K562 (cell line): Measurements from ENCODE around the gene PTBP3. TPM values are rescaled to one million over a fixed set of nuclear protein-coding genes. Genes with fewer than 3 reads are reported as not detected.

Experiments
- ATAC-seq: fragments of 200-7000 bp; cut with Tn5 transposase; 3 replicates; pipeline ENCODE4 v1.9.1; 2020; ENCODE audit warnings: moderate library complexity
- BruUV-seq: library from RNA; stranded (reverse); fragments of 400-500 nt; replicated peaks from 2 replicates; lab custom pipeline; 2021; lab: Mats Ljungman, UMichigan
- CTCF ChIA-PET: fragments of 300-600 bp; formaldehyde crosslinking; extraction: SDS; loops from one replicate; lab custom pipeline; 2021; ENCODE audit warnings: low intra/inter-chr PET ratio; lab: Yijun Ruan, JAX
- POLR2A ChIA-PET: fragments of 300-600, 350-650 bp; sonication (Branson Sonifier 250); formaldehyde crosslinking; extraction: SDS; loops from one replicate; lab custom pipeline; 2021; ENCODE audit warnings: antibody characterized with exemption, inconsistent platforms; lab: Yijun Ruan, JAX
- DNase-seq, 4 experiments: peaks; one replicate each; pipeline versions ENCODE4 v3.0.0 to v3.0.0-alpha.2; 2011 to 2018; ENCODE audit warnings: low spot score in 3 of 4, mixed read lengths in 3 of 4; ENCODE audit errors: extremely low read depth in 1 of 4
- FAIRE-seq: peaks from 2 replicates; lab custom pipeline; 2011; peaks lifted over from hg19 to GRCh38; lab: Jason Lieb, UNC
- H2AFZ ChIP-seq: 2 replicates; pipeline ENCODE4 v1.6.0; 2011; ENCODE audit warnings: low read depth, low read length, control low read depth, inconsistent platforms
- H3K27ac ChIP-seq: fragments of 200-600 bp; 3 replicates; pipeline ENCODE4 v1.8.0; 2011; ENCODE audit warnings: low read depth, mild to moderate bottlenecking, control low read depth, inconsistent platforms, low read length, moderate library complexity, mixed read lengths; ENCODE audit errors: extremely low read depth
- H3K27me3 ChIP-seq, 2 experiments: fragments of 300-600 bp in 1 of 2; 2 replicates in 1 of 2; 3 replicates in 1 of 2; pipeline versions ENCODE4 v1.6.0 to v1.8.0; 2011; ENCODE audit warnings: inconsistent platforms in 2 of 2, low read length in 2 of 2, mild to moderate bottlenecking in 1 of 2, mixed read lengths in 1 of 2, moderate library complexity in 1 of 2; ENCODE audit not compliant: control insufficient read depth in 2 of 2, insufficient read depth in 2 of 2
- H3K36me3 ChIP-seq: fragments of 300-600 bp; 3 replicates; pipeline ENCODE4 v1.8.0; 2011; ENCODE audit warnings: mild to moderate bottlenecking, low read length, inconsistent platforms; ENCODE audit not compliant: control insufficient read depth, insufficient read depth
- H3K4me1 ChIP-seq, 2 experiments: fragments of 200-600 bp in 1 of 2; replicated peaks in 1 of 2; 2 replicates in 1 of 2; 3 replicates in 1 of 2; pipeline versions ENCODE4 v1.5.1 to v1.8.0; 2011; ENCODE audit warnings: inconsistent platforms in 2 of 2, low read length in 2 of 2, mild to moderate bottlenecking in 1 of 2, mixed read lengths in 1 of 2, moderate library complexity in 1 of 2; ENCODE audit not compliant: control insufficient read depth in 2 of 2, insufficient read depth in 2 of 2
- H3K4me2 ChIP-seq: 2 replicates; pipeline ENCODE4 v1.6.1; 2011; ENCODE audit warnings: low read length, control low read depth, inconsistent platforms, mixed read lengths; ENCODE audit not compliant: insufficient read depth
- H3K4me3 ChIP-seq: fragments of 200-600 bp; sonication (generic), shearing (Covaris generic); 2 replicates; pipeline ENCODE4 v1.5.1; 2016; ENCODE audit warnings: control low read depth, inconsistent platforms
- H3K79me2 ChIP-seq: fragments of 200-600 bp; 3 replicates; pipeline ENCODE4 v1.8.0; 2011; ENCODE audit warnings: low read length, inconsistent platforms; ENCODE audit not compliant: control insufficient read depth, insufficient read depth
- H3K9ac ChIP-seq, 2 experiments: 2 replicates each; pipeline versions ENCODE4 v1.6.0 to v1.6.1; 2011; ENCODE audit warnings: low read depth in 2 of 2, low read length in 2 of 2, control low read depth in 1 of 2, inconsistent platforms in 1 of 2, mild to moderate bottlenecking in 1 of 2, mixed read lengths in 1 of 2; ENCODE audit not compliant: insufficient read depth in 1 of 2
- H3K9me1 ChIP-seq: one replicate; pipeline ENCODE4 v1.6.0; 2011; ENCODE audit warnings: inconsistent platforms, mild to moderate bottlenecking, low read length, moderate library complexity; ENCODE audit not compliant: control insufficient read depth, insufficient read depth
- H3K9me3 ChIP-seq: replicated peaks from 2 replicates; pipeline ENCODE4 v1.5.1; 2011; ENCODE audit warnings: low read depth, low read length, inconsistent platforms; ENCODE audit not compliant: control insufficient read depth, insufficient read depth
- H4K20me1 ChIP-seq: replicated peaks from 2 replicates; pipeline ENCODE4 v1.6.1; 2011; ENCODE audit warnings: low read length, inconsistent platforms, mixed read lengths; ENCODE audit not compliant: control insufficient read depth, insufficient read depth
- BMI1 ChIP-seq: fragments of 150-350 bp; IDR thresholded peaks from 2 replicates; pipeline ENCODE4 v1.6.1; 2014; ENCODE audit warnings: low read length
- CLOCK ChIP-seq: fragments of 250-450 bp; sonication (Bioruptor Pico); IDR thresholded peaks from 2 replicates; pipeline ENCODE4 v1.4.0; 2020; ENCODE audit warnings: mild to moderate bottlenecking, moderate library complexity, borderline replicate concordance
- CXXC5 ChIP-seq: fragments of 250-450 bp; sonication (Bioruptor Pico); IDR thresholded peaks from 2 replicates; pipeline ENCODE4 v1.8.0; 2022; ENCODE audit warnings: inconsistent platforms, mild to moderate bottlenecking, moderate library complexity
- DDX20 ChIP-seq: fragments of 450-650 bp; IDR thresholded peaks from 2 replicates; pipeline ENCODE4 v1.6.1; 2016; ENCODE audit warnings: missing genetic modification characterization, low read depth, mild to moderate bottlenecking, missing compliant biosample characterization, moderate library complexity
- EP400 ChIP-seq: fragments of 450-650 bp; IDR thresholded peaks from 2 replicates; pipeline ENCODE4 v1.6.1; 2017; ENCODE audit warnings: antibody characterized with exemption, mild to moderate bottlenecking, moderate library complexity
- HMG20B ChIP-seq: fragments of 250-450 bp; sonication (Bioruptor Pico); IDR thresholded peaks from 2 replicates; pipeline ENCODE4 v1.5.0; 2021; ENCODE audit warnings: mild to moderate bottlenecking
- L3MBTL2 ChIP-seq: fragments of 450-650 bp; IDR thresholded peaks from 2 replicates; pipeline ENCODE4 v1.6.1; 2016; ENCODE audit warnings: mild to moderate bottlenecking, moderate library complexity
- MTA3 ChIP-seq: fragments of 450-650 bp; formaldehyde crosslinking; IDR thresholded peaks from 2 replicates; pipeline ENCODE4 v1.6.1; 2017; ENCODE audit warnings: mild to moderate bottlenecking, borderline replicate concordance
- PTTG1 ChIP-seq: fragments of 450-650 bp; IDR thresholded peaks from 2 replicates; pipeline ENCODE4 v1.6.1; 2016; ENCODE audit warnings: low read depth, mild to moderate bottlenecking, missing genetic modification characterization, missing compliant biosample characterization
- SMARCB1 ChIP-seq: IDR thresholded peaks from 2 replicates; pipeline ENCODE4 v1.6.1; 2011; ENCODE audit warnings: improper control_type of control experiment, low read depth; ENCODE audit not compliant: insufficient read length
- TAF1 ChIP-seq: IDR thresholded peaks from 2 replicates; pipeline ENCODE4 v1.6.1; 2011; ENCODE audit warnings: mild to moderate bottlenecking, low read length, moderate library complexity; ENCODE audit not compliant: insufficient read depth, control insufficient read depth, severe bottlenecking; ENCODE audit errors: extremely low read depth
- TARDBP ChIP-seq: fragments of 450-650 bp; IDR thresholded peaks from 2 replicates; pipeline ENCODE4 v1.6.1; 2016
- TBP ChIP-seq: optimal IDR thresholded peaks from 2 replicates; pipeline ENCODE3; 2011; ENCODE audit warnings: low read depth, low read length, improper control_type of control experiment
- ZBTB2 ChIP-seq: fragments of 450-650 bp; IDR thresholded peaks from 2 replicates; pipeline ENCODE4 v1.6.1; 2016; ENCODE audit warnings: antibody characterized with exemption
- ZNF175 ChIP-seq: fragments of 200-800 bp; sonication (Bioruptor generic); IDR thresholded peaks from 2 replicates; pipeline ENCODE4 v1.6.1; 2016; ENCODE audit warnings: low read depth, mild to moderate bottlenecking, missing genetic modification characterization, missing compliant biosample characterization
- ZNF436 ChIP-seq: fragments of 250-450, 450-650 bp; sonication (Bioruptor Pico); formaldehyde crosslinking; IDR thresholded peaks from 2 replicates; pipeline ENCODE4 v1.7.0; 2020; ENCODE audit warnings: mild to moderate bottlenecking
- ZNF699 ChIP-seq: fragments of 250-450 bp; sonication (Bioruptor Pico); IDR thresholded peaks from 2 replicates; pipeline ENCODE4 v1.8.0; 2021; ENCODE audit warnings: mild to moderate bottlenecking, moderate library complexity; ENCODE audit not compliant: insufficient replicate concordance
- ZZZ3 ChIP-seq: fragments of 450-650 bp; IDR thresholded peaks from 2 replicates; pipeline ENCODE4 v1.6.1; 2016; ENCODE audit warnings: antibody characterized with exemption, mild to moderate bottlenecking, moderate library complexity
- WGBS: fragments of 100-300 bp; shearing (Covaris generic); methylation state at CpG from one replicate; pipeline ENCODE4 v1.1.6; 2016; ENCODE audit warnings: low coverage, mixed read lengths; ENCODE audit not compliant: insufficient coverage; ENCODE audit errors: missing lambda C conversion rate; 5-methylcytosine and 5-hydroxymethylcytosine counted together
- in situ Hi-C: fragments of 300-500 bp; cut with MboI; formaldehyde crosslinking; loops from 4 replicates; pipeline ENCODE4 v1.15.0; 2018; ENCODE audit warnings: inconsistent platforms, mixed read lengths
- intact Hi-C: fragments of 100-400 bp; cut with micrococcal nuclease; formaldehyde crosslinking; loops from 2 replicates; pipeline ENCODE4 v1.14.2; 2022
- polyA plus RNA-seq, 8 experiments: library from polyadenylated mRNA; depleted of rRNA in 4 of 8; stranded (reverse) in 5 of 8; unstranded in 3 of 8; fragments of >200 nt; fragmentation: Nextera tagmentation in 2 of 8; fragmentation: Illumina TruSeq in 1 of 8; extraction: Ambion mirVana in 2 of 8; extraction: Trizol in 1 of 8; gene quantifications; 2 replicates each; pipeline versions ENCODE4 v1.2.1 to v1.2.3, GENCODE V29; 2011 to 2014; ENCODE audit warnings: inconsistent platforms in 1 of 8, missing spikeins in 1 of 8
- total RNA-seq, 7 experiments: library from RNA; depleted of rRNA in 6 of 7; stranded (reverse); fragments of >200 nt in 6 of 7; fragmentation: Illumina TruSeq in 2 of 7; extraction: Trizol in 2 of 7; gene quantifications; 2 replicates each; pipeline versions ENCODE4 v1.2.1 to v1.2.3, GENCODE V29; 2011 to 2021; ENCODE audit warnings: low replicate concordance in 1 of 7

The PTBP3 gene
- total and polyA plus RNA-seq, 9 of the 15 experiments (the other 6 are each of a cell fraction or from before 2014, with no cell fraction given) = 22.4 to 132 (median 68.0) TPM

GRCh38 chr9:112354081-112354743 lies 20.8 kb upstream of the PTBP3 start:
- ChIA-PET CTCF (no interaction called here), POLR2A (interaction anchor here (0.7 kb wide), 1 partner anchor 138 kb away, joined by 3 read pairs; no protein-coding TSS in a partner anchor)

More at GRCh38 chr9:112354081-112354743, 20.8 kb upstream of the PTBP3 start:
- Histone ChIP-seq H4K20me1 (no peaks in the 10 kb centered on the region), H3K27ac (no peak overlapping the region), H3K27me3 (no peaks in the 10 kb centered on the region), H3K79me2 (no peaks in the 10 kb centered on the region), H3K9ac (no peak overlapping the region), H3K36me3 (no peaks in the 10 kb centered on the region), H2AFZ (no peak overlapping the region), H3K9me3 (no peaks in the 10 kb centered on the region), H3K9me1 (no peaks in the 10 kb centered on the region), H3K4me1 (no peaks in the 10 kb centered on the region), H3K4me2 (no peak overlapping the region), H3K4me3 (no peak overlapping the region)
- in situ Hi-C loops (loop anchor here (5.0 kb wide), 1 partner anchor 272 kb away; no protein-coding TSS in a partner anchor), intact Hi-C loops (loop anchor here (10.0 kb wide), 1 partner anchor 449 kb away; no protein-coding TSS in a partner anchor)
- FAIRE-seq (no peak), DNase-seq (no peak), ATAC-seq (no peak)
- no TSS peak for BruUV-seq
- TF ChIP-seq BMI1 = no peak
- no peak for TF ChIP-seq TARDBP
- TF ChIP-seq CXXC5 (CRISPR knock-in tag) = no peak
- no peak for TF ChIP-seq HMG20B (CRISPR knock-in tag)
- no peak for TF ChIP-seq MTA3
- TF ChIP-seq SMARCB1 = no peak
- no peak for TF ChIP-seq L3MBTL2
- TF ChIP-seq ZNF436 = no peak
- no peak for TF ChIP-seq EP400
- TF ChIP-seq PTTG1 (tag) = no peak
- TF ChIP-seq ZNF699 = no peak
- no peak for TF ChIP-seq DDX20 (tag)
- no peak for TF ChIP-seq ZZZ3
- no peak for TF ChIP-seq CLOCK
- no peak for TF ChIP-seq ZNF175
- TF ChIP-seq TBP = no peak
- TF ChIP-seq TAF1 = no peak
- TF ChIP-seq ZBTB2 = no peak
- 33% methylated on average over 1 of the region's 1 CpG for WGBS
